ENCODE data around the gene C19orf25. TPM values are rescaled to one million over a fixed set of nuclear protein-coding genes. Genes with fewer than 3 reads are reported as not detected.
"Not testable (repeated sequence)": the region's sequence is repeated elsewhere in the genome, so short reads cannot be mapped to it uniquely, and the experiment has no call there.

The C19orf25 gene
- total and polyA plus RNA-seq, 7 donors, result 8.1 to 45.0 (median 19.9) TPM

GRCh38 chr19:1503925-1504773 is 25.1 kb upstream of the C19orf25 start:
- H3K9me3 ChIP-seq, result no peaks in the 10 kb centered on the region
- no peak overlapping the region for H3K27ac ChIP-seq
- peaks cover 0 to 16% (median 6%) of the 10 kb centered on the region in 3 donors for H3K27me3 ChIP-seq (ENCODE audit: insufficient read depth in 3 of 3, low read length in 2 of 3)
- TF ChIP-seq CTCF (IDR thresholded peaks at IDR 0.05), result no peak
- intact Hi-C loops (cut with DNase I), result no loop called here
- peaks cover 0 to 7% of the 10 kb centered on the region in 2 donors for H3K36me3 ChIP-seq (ENCODE audit: insufficient read depth in 1 of 2, low read depth in 1 of 2)
- DNase-seq (no peak), ATAC-seq (no peak)
- H3K4me3 ChIP-seq, result no peak overlapping the region
- peaks cover 17% of the 10 kb centered on the region for H3K4me1 ChIP-seq
- WGBS, 3 donors, result 42 to 51% (median 45%) methylated on average over 23 of the region's 23 CpGs

GRCh38 chr19:1503089-1503924 is 24.3 kb upstream of the C19orf25 start:
- H3K4me3 ChIP-seq, result peak overlapping the region; percentile 51
- no peak overlapping the region for H3K27ac ChIP-seq
- peaks cover 17% of the 10 kb centered on the region for H3K4me1 ChIP-seq
- peaks cover 0 to 7% of the 10 kb centered on the region in 2 donors for H3K36me3 ChIP-seq (ENCODE audit: insufficient read depth in 1 of 2, low read depth in 1 of 2)
- intact Hi-C loops (cut with DNase I), result no loop called here
- whole genome bisulfite sequencing, 3 donors, result 7 to 9% (median 7%) methylated on average over 35 to 49 of the region's 49 CpGs
- ATAC-seq, result peak; percentile 13 to 41 (median 34)
- TF ChIP-seq CTCF (IDR thresholded peaks at IDR 0.05), result peak; percentile 75
- peak; percentile 66 to 81 for DNase-seq
- no peaks in the 10 kb centered on the region for H3K9me3 ChIP-seq
- peaks cover 0 to 17% (median 6%) of the 10 kb centered on the region in 3 donors for H3K27me3 ChIP-seq (ENCODE audit: insufficient read depth in 3 of 3, low read length in 2 of 3)

GRCh38 chr19:1502433-1503088 is 23.5 kb upstream of the C19orf25 start:
- H3K27ac ChIP-seq, result no peak overlapping the region
- peaks cover 0 to 7% of the 10 kb centered on the region in 2 donors for H3K36me3 ChIP-seq (ENCODE audit: insufficient read depth in 1 of 2, low read depth in 1 of 2)
- H3K4me3 ChIP-seq, result peak overlapping the region; percentile 51
- H3K4me1 ChIP-seq, result peaks cover 17% of the 10 kb centered on the region
- intact Hi-C loops (cut with DNase I), result no loop called here
- H3K9me3 ChIP-seq, result no peaks in the 10 kb centered on the region
- DNase-seq (no peak), ATAC-seq (no peak)
- TF ChIP-seq CTCF (IDR thresholded peaks at IDR 0.05), result no peak
- H3K27me3 ChIP-seq (ENCODE audit: insufficient read depth in 3 of 3, low read length in 2 of 3), result peaks cover 0 to 25% (median 8%) of the 10 kb centered on the region in 3 donors
- WGBS, 3 donors, result 59 to 65% (median 62%) methylated on average over 14 of the region's 14 CpGs

- 20 to 28% (median 27%) methylated on average over 9 of the region's 9 CpGs for WGBS, 3 donors
- Histone ChIP-seq H3K36me3 (ENCODE audit: insufficient read depth in 1 of 2, low read depth in 1 of 2) (peaks cover 0 to 7% of the 10 kb centered on the region in 2 donors), H3K27ac (no peak overlapping the region), H3K27me3 (ENCODE audit: insufficient read depth in 3 of 3, low read length in 2 of 3) (peaks cover 0 to 31% (median 11%) of the 10 kb centered on the region in 3 donors), H3K4me3 (no peak overlapping the region), H3K4me1 (peaks cover 12% of the 10 kb centered on the region), H3K9me3 (no peaks in the 10 kb centered on the region)
- intact Hi-C loops (cut with DNase I), result no loop called here
- no peak for TF ChIP-seq CTCF (IDR thresholded peaks at IDR 0.05)
- ATAC-seq (peak in 1 of 4 donors; percentile 23), DNase-seq (no peak)
These were observed 22.2 kb upstream of the C19orf25 start for GRCh38 chr19:1501200-1501595.

- DNase-seq; H3K36me3 ChIP-seq (ENCODE audit: insufficient read depth in 1 of 2, low read depth in 1 of 2); H3K27ac ChIP-seq; ATAC-seq; H3K4me3 ChIP-seq; intact Hi-C loops (cut with DNase I); H3K9me3 ChIP-seq: not testable (repeated sequence)
- Histone ChIP-seq H3K27me3 (ENCODE audit: insufficient read depth in 3 of 3, low read length in 2 of 3) (peaks cover 0 to 33% (median 11%) of the 10 kb centered on the region in 3 donors), H3K4me1 (peaks cover 12% of the 10 kb centered on the region)
- 80 to 88% (median 83%) methylated on average over 2 to 29 of the region's 34 CpGs for WGBS, 3 donors
These were observed 20.2 kb upstream of the C19orf25 start for GRCh38 chr19:1499231-1499630.

All from psoas muscle (tissue), 8 donors.